ENCODE results near the gene FYN. TPM values are rescaled to one million over a fixed set of nuclear protein-coding genes. Genes with fewer than 3 reads are reported as not detected.
A peak's percentile ranks its signal among the peaks of the same experiment; 100 is the strongest.
"Not testable (repeated sequence)": the region's sequence is repeated elsewhere in the genome, so short reads cannot be mapped to it uniquely, and the experiment has no call there.

The FYN gene
- total RNA-seq, 1 donor from 2014 or later = 525 TPM

- peak overlapping the region; percentile 37 for H3K4me3 Mint-ChIP-seq (ENCODE audit: unreplicated experiment)
- TF ChIP-seq CTCF (IDR thresholded peaks at IDR 0.05; ENCODE audit: partially characterized antibody, unreplicated experiment) = no peak
- H3K4me1 Mint-ChIP-seq (ENCODE audit: low read depth, unreplicated experiment) = peaks cover 3% of the 10 kb centered on the region
- H3K9me3 Mint-ChIP-seq (ENCODE audit: unreplicated experiment) = peaks cover 3% of the 10 kb centered on the region
- peaks cover 7% of the 10 kb centered on the region for H3K36me3 Mint-ChIP-seq (ENCODE audit: unreplicated experiment)
- peaks cover 1% of the 10 kb centered on the region for H3K27me3 Mint-ChIP-seq (ENCODE audit: unreplicated experiment)
- H3K27ac Mint-ChIP-seq (ENCODE audit: unreplicated experiment) = no peak overlapping the region
- no peak for DNase-seq
Observed at GRCh38 chr6:111909238-111909637, 36.0 kb upstream of the FYN start.

GRCh38 chr6:111908365-111908764 is 35.1 kb upstream of the FYN start:
- not testable (repeated sequence) for DNase-seq; H3K27me3 Mint-ChIP-seq (ENCODE audit: unreplicated experiment); H3K4me1 Mint-ChIP-seq (ENCODE audit: low read depth, unreplicated experiment); H3K36me3 Mint-ChIP-seq (ENCODE audit: unreplicated experiment); H3K27ac Mint-ChIP-seq (ENCODE audit: unreplicated experiment); H3K9me3 Mint-ChIP-seq (ENCODE audit: unreplicated experiment); H3K4me3 Mint-ChIP-seq (ENCODE audit: unreplicated experiment)

GRCh38 chr6:111900735-111901134 is 27.5 kb upstream of the FYN start:
- peaks cover 3% of the 10 kb centered on the region for H3K9me3 Mint-ChIP-seq (ENCODE audit: unreplicated experiment)
- no peaks in the 10 kb centered on the region for H3K36me3 Mint-ChIP-seq (ENCODE audit: unreplicated experiment)
- H3K27me3 Mint-ChIP-seq (ENCODE audit: unreplicated experiment) = peaks cover 2% of the 10 kb centered on the region
- TF ChIP-seq CTCF (IDR thresholded peaks at IDR 0.05; ENCODE audit: partially characterized antibody, unreplicated experiment) = no peak
- H3K4me3 Mint-ChIP-seq (ENCODE audit: unreplicated experiment) = no peak overlapping the region
- no peak overlapping the region for H3K27ac Mint-ChIP-seq (ENCODE audit: unreplicated experiment)
- DNase-seq = no peak
- H3K4me1 Mint-ChIP-seq (ENCODE audit: low read depth, unreplicated experiment) = peaks cover 5% of the 10 kb centered on the region

- no peak for DNase-seq
- H3K4me3 Mint-ChIP-seq (ENCODE audit: unreplicated experiment) = no peak overlapping the region
- peaks cover 3% of the 10 kb centered on the region for H3K9me3 Mint-ChIP-seq (ENCODE audit: unreplicated experiment)
- H3K36me3 Mint-ChIP-seq (ENCODE audit: unreplicated experiment) = no peaks in the 10 kb centered on the region
- H3K27me3 Mint-ChIP-seq (ENCODE audit: unreplicated experiment) = peaks cover 2% of the 10 kb centered on the region
- no peak overlapping the region for H3K27ac Mint-ChIP-seq (ENCODE audit: unreplicated experiment)
- TF ChIP-seq CTCF (IDR thresholded peaks at IDR 0.05; ENCODE audit: partially characterized antibody, unreplicated experiment) = no peak
- peaks cover 5% of the 10 kb centered on the region for H3K4me1 Mint-ChIP-seq (ENCODE audit: low read depth, unreplicated experiment)
Observed at GRCh38 chr6:111899531-111899930, 26.3 kb upstream of the FYN start.

GRCh38 chr6:111898452-111898851 is 25.2 kb upstream of the FYN start:
- DNase-seq = no peak
- no peaks in the 10 kb centered on the region for H3K36me3 Mint-ChIP-seq (ENCODE audit: unreplicated experiment)
- peaks cover 5% of the 10 kb centered on the region for H3K4me1 Mint-ChIP-seq (ENCODE audit: low read depth, unreplicated experiment)
- no peak overlapping the region for H3K27ac Mint-ChIP-seq (ENCODE audit: unreplicated experiment)
- TF ChIP-seq CTCF (IDR thresholded peaks at IDR 0.05; ENCODE audit: partially characterized antibody, unreplicated experiment) = no peak
- peaks cover 3% of the 10 kb centered on the region for H3K9me3 Mint-ChIP-seq (ENCODE audit: unreplicated experiment)
- no peak overlapping the region for H3K4me3 Mint-ChIP-seq (ENCODE audit: unreplicated experiment)
- peaks cover 2% of the 10 kb centered on the region for H3K27me3 Mint-ChIP-seq (ENCODE audit: unreplicated experiment)

GRCh38 chr6:111894951-111895350 is 21.7 kb upstream of the FYN start:
- no peak overlapping the region for H3K4me3 Mint-ChIP-seq (ENCODE audit: unreplicated experiment)
- no peak for TF ChIP-seq CTCF (IDR thresholded peaks at IDR 0.05; ENCODE audit: partially characterized antibody, unreplicated experiment)
- H3K27me3 Mint-ChIP-seq (ENCODE audit: unreplicated experiment) = peaks cover 2% of the 10 kb centered on the region
- H3K4me1 Mint-ChIP-seq (ENCODE audit: low read depth, unreplicated experiment) = peaks cover 9% of the 10 kb centered on the region
- no peak for DNase-seq
- no peaks in the 10 kb centered on the region for H3K9me3 Mint-ChIP-seq (ENCODE audit: unreplicated experiment)
- H3K27ac Mint-ChIP-seq (ENCODE audit: unreplicated experiment) = no peak overlapping the region
- no peaks in the 10 kb centered on the region for H3K36me3 Mint-ChIP-seq (ENCODE audit: unreplicated experiment)
